Right lobe of liver (tissue), 6 donors: ENCODE data around the gene RIT1. TPM values are rescaled to one million over a fixed set of nuclear protein-coding genes. Genes with fewer than 3 reads are reported as not detected.

Experiments
- ATAC-seq, 4 donors: fragments of 200-7000 bp; cut with Tn5 transposase; one replicate each; pipeline ENCODE4 v1.9.1; 2020; ENCODE audit warnings: mild to moderate bottlenecking in 4 of 4, moderate library complexity in 4 of 4
- DNase-seq, 3 donors: peaks; one replicate each; pipeline ENCODE4 v3.0.0-alpha.2; 2020
- H3K27ac ChIP-seq, 3 donors: fragments of 200-600 bp; one replicate each; pipeline ENCODE4 v1.8.0; 2022
- H3K27me3 ChIP-seq, 2 donors: fragments of 200-600 bp; one replicate each; pipeline ENCODE4 v1.8.0; 2022
- H3K36me3 ChIP-seq, 4 donors: fragments of 200-600 bp; sonication (generic) in 1 of 4; one replicate each; pipeline versions ENCODE4 v1.5.1 to v1.8.0; 2017 to 2022; ENCODE audit warnings: control low read depth in 1 of 4
- H3K4me1 ChIP-seq, 4 donors: fragments of 200-600 bp; sonication (generic) in 1 of 4; one replicate each; pipeline versions ENCODE4 v1.5.1 to v1.8.0; 2017 to 2022; ENCODE audit warnings: control low read depth in 1 of 4
- H3K4me3 ChIP-seq, 3 donors: fragments of 200-600 bp; one replicate each; pipeline ENCODE4 v1.8.0; 2022
- H3K9me3 ChIP-seq, 4 donors: fragments of 200-600 bp; sonication (generic) in 1 of 4; one replicate each; pipeline versions ENCODE4 v1.5.1 to v1.8.0; 2017 to 2022; ENCODE audit warnings: control low read depth in 1 of 4
- CTCF ChIP-seq, 4 donors: fragments of 200-600 bp in 3 of 4; fragments of 450-650 bp in 1 of 4; IDR thresholded peaks; one replicate each; pipeline versions ENCODE4 v1.5.1 to v1.8.0; 2016 to 2022; ENCODE audit warnings: antibody characterized with exemption in 4 of 4, mild to moderate bottlenecking in 2 of 4
- POLR2A ChIP-seq: fragments of 450-650 bp; IDR thresholded peaks from one replicate; pipeline ENCODE4 v1.6.1; 2017; ENCODE audit warnings: antibody characterized with exemption, mild to moderate bottlenecking
- WGBS: methylation state at CpG from one replicate; pipeline ENCODE4 v1.1.6; 2018; ENCODE audit warnings: low coverage, low lambda C conversion rate; ENCODE audit not compliant: insufficient coverage; ENCODE audit errors: missing lambda C conversion rate; 5-methylcytosine and 5-hydroxymethylcytosine counted together
- intact Hi-C, 2 donors: fragments of 100-400 bp; cut with DNase I; formaldehyde crosslinking; loops; one replicate each; pipeline versions ENCODE4 v1.11.2 to v1.14.1; 2022
- total RNA-seq, 6 experiments: library from RNA; depleted of rRNA in 2 of 6; stranded (reverse); fragments of >200 nt in 2 of 6; fragmentation: NEBNext Ultra II Directional in 3 of 6; extraction: Animal tissue kit (Norgen Biotek cat#: 25700) in 3 of 6; gene quantifications; one replicate each; pipeline versions ENCODE4 v1.1.0 to v1.2.4, GENCODE V29; 2016 to 2023
- donor health status: DM: no; HTN: yes; CAD: no.
- donor health status: DM: no; HTN: no; CAD: no.
- donor health status: DM: no; HTN: no; CAD: no.
- donor health status: DM: no; HTN: yes; CAD: no.
- donor health status: DM: no; HTN: yes; CAD: no.

RIT1 gene
- total RNA-seq, 6 experiments from 2014 or later: 4.9 to 28.3 (median 11.3) TPM

GRCh38 chr1:155893389-155894142 lies 17.6 kb downstream of the RIT1 start:
- 38% methylated on average over 10 of the region's 10 CpGs for WGBS
- H3K27ac ChIP-seq: peak overlapping the region; percentile 22 to 80 (median 37)
- no peak overlapping the region for H3K4me3 ChIP-seq
- peaks cover 0 to 14% (median 0%) of the 10 kb centered on the region in 4 donors for H3K36me3 ChIP-seq
- no peaks in the 10 kb centered on the region for H3K4me1 ChIP-seq
- H3K27me3 ChIP-seq: no peaks in the 10 kb centered on the region
- H3K9me3 ChIP-seq: no peaks in the 10 kb centered on the region
- ATAC-seq: peak; percentile 63 to 92 (median 72)
- intact Hi-C loops: no loop called here
- TF ChIP-seq POLR2A (no peak), CTCF (IDR thresholded peaks at IDR 0.05) (no peak)
- no peak for DNase-seq

GRCh38 chr1:155892796-155893195 lies 18.4 kb downstream of the RIT1 start:
- TF ChIP-seq POLR2A (no peak), CTCF (IDR thresholded peaks at IDR 0.05) (no peak)
- Histone ChIP-seq H3K36me3 (peaks cover 0 to 12% (median 0%) of the 10 kb centered on the region in 4 donors), H3K27ac (peak overlapping the region in 1 of 3 donors; percentile 80), H3K4me1 (no peaks in the 10 kb centered on the region), H3K9me3 (no peaks in the 10 kb centered on the region), H3K27me3 (no peaks in the 10 kb centered on the region), H3K4me3 (no peak overlapping the region)
- no peak for DNase-seq
- no peak for ATAC-seq
- 44% methylated on average over 3 of the region's 3 CpGs for WGBS
- intact Hi-C loops: no loop called here

- no peak overlapping the region for H3K4me3 ChIP-seq
- WGBS: 40% methylated on average over 3 of the region's 3 CpGs
- no peaks in the 10 kb centered on the region for H3K36me3 ChIP-seq
- ATAC-seq (no peak), DNase-seq (no peak)
- no peak overlapping the region for H3K27ac ChIP-seq
- no peaks in the 10 kb centered on the region for H3K9me3 ChIP-seq
- no peak for TF ChIP-seq POLR2A
- no peak for TF ChIP-seq CTCF (IDR thresholded peaks at IDR 0.05)
- no peaks in the 10 kb centered on the region for H3K27me3 ChIP-seq
- intact Hi-C loops: no loop called here
- no peaks in the 10 kb centered on the region for H3K4me1 ChIP-seq
Measured at GRCh38 chr1:155890251-155890650, 20.9 kb downstream of the RIT1 start.

- no peak for ATAC-seq
- no peak for DNase-seq
- intact Hi-C loops: no loop called here
- Histone ChIP-seq H3K36me3 (no peaks in the 10 kb centered on the region), H3K27ac (no peak overlapping the region), H3K9me3 (no peaks in the 10 kb centered on the region), H3K4me1 (no peaks in the 10 kb centered on the region), H3K27me3 (no peaks in the 10 kb centered on the region), H3K4me3 (no peak overlapping the region)
- WGBS: 75% methylated on average over 2 of the region's 2 CpGs
- TF ChIP-seq CTCF (IDR thresholded peaks at IDR 0.05) (no peak), POLR2A (no peak)
Measured at GRCh38 chr1:155889566-155889965, 21.6 kb downstream of the RIT1 start.
